HCT116 (cell line): ENCODE measurements around the gene DDN.

Experiments used
- EZH2 ChIP-seq: fragments of 200-600 bp; sonication (generic); IDR thresholded peaks from 2 replicates; pipeline ENCODE4 v1.6.1; 2017; ENCODE audit warnings: antibody characterized with exemption, mixed run types
- EZH2phosphoT487 ChIP-seq: fragments of 200-600 bp; IDR thresholded peaks from 2 replicates; pipeline ENCODE4 v1.6.1; 2018; ENCODE audit warnings: antibody characterized with exemption, borderline replicate concordance
- MAX ChIP-seq: IDR thresholded peaks from 2 replicates; pipeline ENCODE4 v1.6.1; 2012
- POLR2AphosphoS5 ChIP-seq: IDR thresholded peaks from 2 replicates; pipeline ENCODE4 v1.6.1; 2011; ENCODE audit warnings: mild to moderate bottlenecking, low read depth, low read length, moderate library complexity

- no peak for TF ChIP-seq EZH2phosphoT487
- TF ChIP-seq POLR2AphosphoS5, result no peak
- TF ChIP-seq EZH2, result no peak
- no peak for TF ChIP-seq MAX
Observed at GRCh38 chr12:48986720-48987291, 12.4 kb downstream of the DDN start.
